Karpas-422 (cell line): ENCODE results near the gene BASP1. TPM values are rescaled to one million over a fixed set of nuclear protein-coding genes. Genes with fewer than 3 reads are reported as not detected.

Source experiments
- DNase-seq: peaks from one replicate; pipeline ENCODE4 v3.0.0-alpha.2; 2015
- H2AFZ ChIP-seq: fragments of 200-600 bp; sonication (generic); 2 replicates; pipeline ENCODE4 v1.6.1; 2014; ENCODE audit warnings: antibody characterized with exemption, low read length, mixed read lengths
- H3K27ac ChIP-seq: fragments of 200-600 bp; sonication (generic); 2 replicates; pipeline ENCODE4 v1.5.1; 2014; ENCODE audit warnings: mild to moderate bottlenecking, low read length, moderate library complexity
- H3K27me3 ChIP-seq: fragments of 200-600 bp; sonication (generic); 2 replicates; pipeline ENCODE4 v1.6.1; 2014; ENCODE audit warnings: low read length, mixed read lengths
- H3K36me3 ChIP-seq: fragments of 200-600 bp; sonication (generic); 2 replicates; pipeline ENCODE4 v1.6.1; 2014; ENCODE audit warnings: low read length, mixed read lengths; ENCODE audit not compliant: insufficient read depth
- H3K4me1 ChIP-seq: fragments of 200-600 bp; sonication (generic); 2 replicates; pipeline ENCODE4 v1.6.1; 2014; ENCODE audit warnings: mild to moderate bottlenecking, low read length, mixed read lengths
- H3K4me2 ChIP-seq: fragments of 200-600 bp; sonication (generic); 2 replicates; pipeline ENCODE4 v1.6.1; 2014; ENCODE audit warnings: low read length, low read depth, mild to moderate bottlenecking; ENCODE audit not compliant: poor library complexity, severe bottlenecking
- H3K4me3 ChIP-seq: fragments of 200-600 bp; sonication (generic); 2 replicates; pipeline ENCODE4 v1.5.1; 2014; ENCODE audit warnings: mild to moderate bottlenecking, antibody characterized with exemption, low read length, mixed read lengths
- H3K79me2 ChIP-seq: fragments of 200-600 bp; sonication (generic); 2 replicates; pipeline ENCODE4 v1.6.1; 2014; ENCODE audit warnings: mild to moderate bottlenecking, low read length, mixed read lengths
- H3K9ac ChIP-seq: fragments of 200-600 bp; sonication (generic); 2 replicates; pipeline ENCODE4 v1.6.0; 2014; ENCODE audit warnings: low read length
- H3K9me2 ChIP-seq: fragments of 200-600 bp; sonication (generic), shearing (Covaris generic); replicated peaks from 2 replicates; pipeline ENCODE4 v1.6.0; 2014; ENCODE audit warnings: mild to moderate bottlenecking, low read length, moderate library complexity; ENCODE audit not compliant: insufficient read depth
- H3K9me3 ChIP-seq: fragments of 300-700, 200-600 bp; sonication (generic); 2 replicates; pipeline ENCODE4 v1.6.1; 2014; ENCODE audit warnings: low read length, mixed read lengths
- H4K20me1 ChIP-seq: fragments of 200-600 bp; sonication (generic); 2 replicates; pipeline ENCODE4 v1.6.1; 2014; ENCODE audit warnings: mild to moderate bottlenecking, antibody characterized with exemption, low read length, low read depth; ENCODE audit not compliant: insufficient read depth
- total RNA-seq: library from RNA; depleted of rRNA; stranded (reverse); fragments of >200 nt; shearing (Covaris generic); gene quantifications from 2 replicates; pipeline ENCODE4 v1.2.3, GENCODE V29; 2014; ENCODE audit warnings: low replicate concordance

Gene BASP1
- total RNA-seq, 1 experiment from 2014 or later = 25.8 TPM

- H3K36me3 ChIP-seq = no peaks in the 10 kb centered on the region
- no peaks in the 10 kb centered on the region for H3K9me2 ChIP-seq
- H3K27me3 ChIP-seq = no peaks in the 10 kb centered on the region
- H3K9ac ChIP-seq = no peak overlapping the region
- peaks cover 63% of the 10 kb centered on the region for H3K4me1 ChIP-seq
- no peaks in the 10 kb centered on the region for H4K20me1 ChIP-seq
- no peak overlapping the region for H3K27ac ChIP-seq
- H3K79me2 ChIP-seq = peaks cover 2% of the 10 kb centered on the region; the same call in 1 of the 2 replicates
- H3K4me2 ChIP-seq = peak overlapping the region; percentile 8
- no peak overlapping the region for H3K4me3 ChIP-seq
- no peak for DNase-seq
- no peaks in the 10 kb centered on the region for H3K9me3 ChIP-seq
- no peak overlapping the region for H2AFZ ChIP-seq
Observed at GRCh38 chr5:17265041-17265440, 47.6 kb downstream of the BASP1 start.

GRCh38 chr5:17267106-17267505, 49.7 kb downstream of the BASP1 start:
- Histone ChIP-seq H3K4me3 (peak overlapping the region; percentile 45; the same call in 1 of the 2 replicates), H3K4me1 (peaks cover 72% of the 10 kb centered on the region)

GRCh38 chr5:17269201-17269600, 51.8 kb downstream of the BASP1 start:
- Histone ChIP-seq H3K4me1 (peaks cover 79% of the 10 kb centered on the region), H3K4me3 (peak overlapping the region; percentile 14; the same call in 1 of the 2 replicates), H3K27ac (peak overlapping the region; percentile 58), H3K36me3 (no peaks in the 10 kb centered on the region), H3K4me2 (peak overlapping the region; percentile 50), H3K27me3 (no peaks in the 10 kb centered on the region), H3K9ac (no peak overlapping the region), H2AFZ (no peak overlapping the region), H3K9me2 (no peaks in the 10 kb centered on the region), H4K20me1 (no peaks in the 10 kb centered on the region), H3K79me2 (peaks cover 12% of the 10 kb centered on the region; the same call in 1 of the 2 replicates), H3K9me3 (no peaks in the 10 kb centered on the region)
- peak; percentile 69 for DNase-seq

More at GRCh38 chr5:17267106-17267505, 49.7 kb downstream of the BASP1 start:
- Histone ChIP-seq H4K20me1 (no peaks in the 10 kb centered on the region), H3K27me3 (no peaks in the 10 kb centered on the region), H3K9ac (peak overlapping the region; percentile 23; the same call in 1 of the 2 replicates), H3K36me3 (no peaks in the 10 kb centered on the region), H3K27ac (no peak overlapping the region), H3K9me3 (no peaks in the 10 kb centered on the region), H3K79me2 (peaks cover 12% of the 10 kb centered on the region; the same call in 1 of the 2 replicates), H3K4me2 (peak overlapping the region; percentile 66), H2AFZ (no peak overlapping the region), H3K9me2 (no peaks in the 10 kb centered on the region)
- DNase-seq = no peak

- no peak overlapping the region; the same call in 1 of the 2 replicates for H3K27ac ChIP-seq
- H3K4me2 ChIP-seq = peak overlapping the region; percentile 56
Observed at GRCh38 chr5:17272111-17272510, 54.7 kb downstream of the BASP1 start.

GRCh38 chr5:17275289-17276158, 58.1 kb downstream of the BASP1 start:
- Histone ChIP-seq H3K79me2 (peaks cover 9% of the 10 kb centered on the region; the same call in 1 of the 2 replicates), H2AFZ (no peak overlapping the region), H3K4me1 (peaks cover 60% of the 10 kb centered on the region)

More at GRCh38 chr5:17272111-17272510, 54.7 kb downstream of the BASP1 start:
- no peaks in the 10 kb centered on the region for H3K36me3 ChIP-seq
- peaks cover 12% of the 10 kb centered on the region; the same call in 1 of the 2 replicates for H3K79me2 ChIP-seq
- DNase-seq = no peak
- no peaks in the 10 kb centered on the region for H4K20me1 ChIP-seq
- H3K4me3 ChIP-seq = no peak overlapping the region
- peaks cover 60% of the 10 kb centered on the region for H3K4me1 ChIP-seq
- no peaks in the 10 kb centered on the region for H3K9me2 ChIP-seq
- no peaks in the 10 kb centered on the region for H3K9me3 ChIP-seq
- no peak overlapping the region for H3K9ac ChIP-seq
- no peaks in the 10 kb centered on the region for H3K27me3 ChIP-seq
- no peak overlapping the region for H2AFZ ChIP-seq

GRCh38 chr5:17276445-17276844, 59.0 kb downstream of the BASP1 start:
- no peak overlapping the region for H3K4me2 ChIP-seq
- H3K79me2 ChIP-seq = peaks cover 2% of the 10 kb centered on the region; the same call in 1 of the 2 replicates
- DNase-seq = no peak

More at GRCh38 chr5:17275289-17276158, 58.1 kb downstream of the BASP1 start:
- Histone ChIP-seq H3K27me3 (no peaks in the 10 kb centered on the region), H3K9me3 (no peaks in the 10 kb centered on the region), H3K9ac (no peak overlapping the region), H3K36me3 (no peaks in the 10 kb centered on the region), H3K4me2 (no peak overlapping the region), H4K20me1 (no peaks in the 10 kb centered on the region), H3K4me3 (no peak overlapping the region), H3K9me2 (no peaks in the 10 kb centered on the region), H3K27ac (no peak overlapping the region)
- DNase-seq = no peak

GRCh38 chr5:17277907-17278306, 60.5 kb downstream of the BASP1 start:
- H3K27ac ChIP-seq = peak overlapping the region; percentile 67
- H3K27me3 ChIP-seq = no peaks in the 10 kb centered on the region
- no peaks in the 10 kb centered on the region for H3K36me3 ChIP-seq
- peak overlapping the region; percentile 64; the same call in 1 of the 2 replicates for H2AFZ ChIP-seq
- H3K4me3 ChIP-seq = peak overlapping the region; percentile 20; the same call in 1 of the 2 replicates
- peak overlapping the region; percentile 45 for H3K4me2 ChIP-seq
- H3K9me3 ChIP-seq = no peaks in the 10 kb centered on the region
- H3K9me2 ChIP-seq = no peaks in the 10 kb centered on the region
- no peaks in the 10 kb centered on the region for H4K20me1 ChIP-seq
- no peak overlapping the region for H3K9ac ChIP-seq
- no peaks in the 10 kb centered on the region for H3K79me2 ChIP-seq
- peaks cover 66% of the 10 kb centered on the region for H3K4me1 ChIP-seq
- DNase-seq = peak; percentile 72

More at GRCh38 chr5:17276445-17276844, 59.0 kb downstream of the BASP1 start:
- H3K9me2 ChIP-seq = no peaks in the 10 kb centered on the region
- H3K9me3 ChIP-seq = no peaks in the 10 kb centered on the region
- no peaks in the 10 kb centered on the region for H3K27me3 ChIP-seq
- H4K20me1 ChIP-seq = no peaks in the 10 kb centered on the region
- H3K4me3 ChIP-seq = no peak overlapping the region
- H3K9ac ChIP-seq = no peak overlapping the region
- H3K27ac ChIP-seq = peak overlapping the region; percentile 67; the same call in 1 of the 2 replicates
- peaks cover 66% of the 10 kb centered on the region for H3K4me1 ChIP-seq
- no peaks in the 10 kb centered on the region for H3K36me3 ChIP-seq
- H2AFZ ChIP-seq = no peak overlapping the region

GRCh38 chr5:17278931-17279330, 61.5 kb downstream of the BASP1 start:
- Histone ChIP-seq H3K4me3 (no peak overlapping the region), H3K36me3 (no peaks in the 10 kb centered on the region), H3K4me1 (peaks cover 62% of the 10 kb centered on the region), H3K9ac (no peak overlapping the region), H3K9me3 (no peaks in the 10 kb centered on the region), H4K20me1 (no peaks in the 10 kb centered on the region), H2AFZ (no peak overlapping the region), H3K27ac (peak overlapping the region; percentile 67), H3K27me3 (no peaks in the 10 kb centered on the region), H3K9me2 (no peaks in the 10 kb centered on the region), H3K79me2 (no peaks in the 10 kb centered on the region), H3K4me2 (peak overlapping the region; percentile 45)
- no peak for DNase-seq
